Measurements from ENCODE around the gene PRDM1. TPM values are rescaled to one million over a fixed set of nuclear protein-coding genes. Genes with fewer than 3 reads are reported as not detected.

The PRDM1 gene
- total RNA-seq, 1 donor from 2014 or later: 10.5 TPM

DNA sequence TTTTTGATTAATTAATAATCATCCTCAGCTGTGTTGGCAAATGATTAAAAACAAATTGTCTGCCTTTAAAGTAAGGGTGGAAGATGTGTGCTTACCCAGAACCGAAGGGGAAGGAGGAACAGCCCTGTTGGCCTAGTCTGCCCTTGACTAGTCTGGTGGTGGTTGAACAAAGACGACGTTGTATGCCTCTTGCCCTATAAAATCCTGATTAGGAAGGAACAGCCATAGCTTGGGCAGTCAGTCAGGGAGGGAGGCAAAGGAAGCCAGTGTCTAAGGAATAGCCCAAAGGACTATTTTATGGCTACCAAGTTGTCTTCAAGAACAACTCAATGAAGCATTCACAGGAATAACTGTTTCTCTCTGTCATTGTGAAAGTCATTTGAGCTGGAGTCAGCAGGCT lies 70.7 kb downstream of the PRDM1 start:
- Histone ChIP-seq H3K4me2 (ENCODE audit: low read length) (no peak overlapping the region), H3K27me3 (ENCODE audit: insufficient read depth, low read length) (no peaks in the 10 kb centered on the region), H3K9me3 (ENCODE audit: insufficient read depth, low read depth, low read length) (no peaks in the 10 kb centered on the region), H3K36me3 (ENCODE audit: insufficient read depth, low read length) (no peaks in the 10 kb centered on the region), H3K9ac (ENCODE audit: low read length) (no peak overlapping the region), H3K4me3 (ENCODE audit: insufficient read depth, low read depth, low read length) (no peak overlapping the region), H2AFZ (ENCODE audit: low read depth, low read length) (no peak overlapping the region), H3K79me2 (ENCODE audit: insufficient read depth, low read length) (no peaks in the 10 kb centered on the region), H3K4me1 (ENCODE audit: insufficient read depth, low read length) (peaks cover 18% of the 10 kb centered on the region), H3K27ac (ENCODE audit: low read depth, low read length) (no peak overlapping the region), H4K20me1 (ENCODE audit: insufficient read depth, low read length) (no peaks in the 10 kb centered on the region)
- no peak overlapping the region for H3K27ac Mint-ChIP-seq (ENCODE audit: unreplicated experiment)
- H3K27me3 Mint-ChIP-seq (ENCODE audit: low read depth, unreplicated experiment): peaks cover 5% of the 10 kb centered on the region
- H3K9me3 Mint-ChIP-seq (ENCODE audit: unreplicated experiment): no peaks in the 10 kb centered on the region
- H3K36me3 Mint-ChIP-seq (ENCODE audit: low read depth, unreplicated experiment): no peaks in the 10 kb centered on the region
- TF ChIP-seq, protein P1, sequence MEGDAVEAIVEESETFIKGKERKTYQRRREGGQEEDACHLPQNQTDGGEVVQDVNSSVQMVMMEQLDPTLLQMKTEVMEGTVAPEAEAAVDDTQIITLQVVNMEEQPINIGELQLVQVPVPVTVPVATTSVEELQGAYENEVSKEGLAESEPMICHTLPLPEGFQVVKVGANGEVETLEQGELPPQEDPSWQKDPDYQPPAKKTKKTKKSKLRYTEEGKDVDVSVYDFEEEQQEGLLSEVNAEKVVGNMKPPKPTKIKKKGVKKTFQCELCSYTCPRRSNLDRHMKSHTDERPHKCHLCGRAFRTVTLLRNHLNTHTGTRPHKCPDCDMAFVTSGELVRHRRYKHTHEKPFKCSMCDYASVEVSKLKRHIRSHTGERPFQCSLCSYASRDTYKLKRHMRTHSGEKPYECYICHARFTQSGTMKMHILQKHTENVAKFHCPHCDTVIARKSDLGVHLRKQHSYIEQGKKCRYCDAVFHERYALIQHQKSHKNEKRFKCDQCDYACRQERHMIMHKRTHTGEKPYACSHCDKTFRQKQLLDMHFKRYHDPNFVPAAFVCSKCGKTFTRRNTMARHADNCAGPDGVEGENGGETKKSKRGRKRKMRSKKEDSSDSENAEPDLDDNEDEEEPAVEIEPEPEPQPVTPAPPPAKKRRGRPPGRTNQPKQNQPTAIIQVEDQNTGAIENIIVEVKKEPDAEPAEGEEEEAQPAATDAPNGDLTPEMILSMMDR (IDR thresholded peaks at IDR 0.05; ENCODE audit: insufficient read depth, low read depth, low read length): no peak
- TF ChIP-seq EZH2 (IDR thresholded peaks at IDR 0.05; ENCODE audit: insufficient read depth, low read length): no peak
- no peak for FAIRE-seq
- H3K4me3 Mint-ChIP-seq (ENCODE audit: unreplicated experiment): no peak overlapping the region
- peaks cover 20% of the 10 kb centered on the region for H3K4me1 Mint-ChIP-seq (ENCODE audit: low read depth, unreplicated experiment)
- no peak for DNase-seq (ENCODE audit: low read depth)

DNA sequence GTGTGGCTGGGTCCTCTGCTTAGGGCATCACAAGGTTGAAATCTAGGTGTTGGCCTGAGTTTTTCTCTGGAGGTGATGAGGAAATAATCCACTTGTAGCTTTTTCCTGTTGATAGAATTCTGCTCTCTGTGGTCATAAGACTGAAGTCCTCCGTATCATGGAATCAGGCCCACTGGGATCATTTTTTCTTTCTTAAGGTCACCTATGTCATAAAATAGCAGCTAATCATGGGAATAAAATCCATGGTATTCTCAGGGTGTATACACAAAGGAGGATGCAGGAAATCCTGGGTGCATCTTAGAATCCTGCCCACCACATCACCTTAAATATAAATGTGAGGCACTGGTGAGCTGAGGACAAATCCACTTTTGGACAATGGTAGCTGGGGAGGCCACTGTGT lies 72.7 kb downstream of the PRDM1 start:
- DNase-seq (ENCODE audit: low read depth) (peak; percentile 74), FAIRE-seq (peak; percentile 39)
- H3K27ac Mint-ChIP-seq (ENCODE audit: unreplicated experiment): peak overlapping the region; percentile 90
- Histone ChIP-seq H3K27me3 (ENCODE audit: insufficient read depth, low read length) (no peaks in the 10 kb centered on the region), H4K20me1 (ENCODE audit: insufficient read depth, low read length) (no peaks in the 10 kb centered on the region), H2AFZ (ENCODE audit: low read depth, low read length) (no peak overlapping the region), H3K9me3 (ENCODE audit: insufficient read depth, low read depth, low read length) (no peaks in the 10 kb centered on the region), H3K4me3 (ENCODE audit: insufficient read depth, low read depth, low read length) (no peak overlapping the region), H3K36me3 (ENCODE audit: insufficient read depth, low read length) (no peaks in the 10 kb centered on the region), H3K79me2 (ENCODE audit: insufficient read depth, low read length) (no peaks in the 10 kb centered on the region), H3K9ac (ENCODE audit: low read length) (peak overlapping the region; percentile 67), H3K27ac (ENCODE audit: low read depth, low read length) (peak overlapping the region; percentile 84), H3K4me2 (ENCODE audit: low read length) (peak overlapping the region; percentile 57), H3K4me1 (ENCODE audit: insufficient read depth, low read length) (peaks cover 27% of the 10 kb centered on the region)
- no peaks in the 10 kb centered on the region for H3K9me3 Mint-ChIP-seq (ENCODE audit: unreplicated experiment)
- TF ChIP-seq, protein P1 (IDR thresholded peaks at IDR 0.05; ENCODE audit: insufficient read depth, low read depth, low read length): no peak
- no peak for TF ChIP-seq EZH2 (IDR thresholded peaks at IDR 0.05; ENCODE audit: insufficient read depth, low read length)
- peaks cover 5% of the 10 kb centered on the region for H3K27me3 Mint-ChIP-seq (ENCODE audit: low read depth, unreplicated experiment)
- H3K4me3 Mint-ChIP-seq (ENCODE audit: unreplicated experiment): no peak overlapping the region
- peaks cover 31% of the 10 kb centered on the region for H3K4me1 Mint-ChIP-seq (ENCODE audit: low read depth, unreplicated experiment)
- no peaks in the 10 kb centered on the region for H3K36me3 Mint-ChIP-seq (ENCODE audit: low read depth, unreplicated experiment)

Other genes starting within 250 kb of the PRDM1 start
- 37.8 and 39.3 TPM in 2 replicates for gene ATG5, start 239.4 kb downstream of the PRDM1 start, total RNA-seq